Skeletal muscle satellite cell (primary cell): ENCODE results near the gene MED8.

Source experiments
- H3K27me3 ChIP-seq: 2 replicates; pipeline ENCODE4 v1.7.0; 2013; ENCODE audit warnings: low read length; ENCODE audit not compliant: control insufficient read depth, insufficient read depth
- H3K36me3 ChIP-seq: 2 replicates; pipeline ENCODE4 v1.7.0; 2013; ENCODE audit warnings: mild to moderate bottlenecking, control low read depth, low read length; ENCODE audit not compliant: insufficient read depth
- H3K4me1 ChIP-seq: 2 replicates; pipeline ENCODE4 v1.7.0; 2013; ENCODE audit warnings: low read length; ENCODE audit not compliant: control insufficient read depth, insufficient read depth
- H3K4me2 ChIP-seq: 2 replicates; pipeline ENCODE4 v1.7.0; 2013; ENCODE audit warnings: mild to moderate bottlenecking, low read length
- H3K4me3 ChIP-seq: 2 replicates; pipeline ENCODE4 v1.7.0; 2013; ENCODE audit warnings: low read length
- H3K9ac ChIP-seq: 2 replicates; pipeline ENCODE4 v1.7.0; 2013; ENCODE audit warnings: mild to moderate bottlenecking, low read depth, low read length, moderate library complexity
- H3K9me3 ChIP-seq: replicated peaks from 2 replicates; pipeline ENCODE4 v1.7.0; 2013; ENCODE audit warnings: mild to moderate bottlenecking, control low read depth, low read length

The MED8 gene

GRCh38 chr1:43338001-43338400 is 51.6 kb downstream of the MED8 start:
- Histone ChIP-seq H3K4me2 (no peak overlapping the region), H3K4me3 (no peak overlapping the region), H3K9ac (no peak overlapping the region)

GRCh38 chr1:43337588-43337987 is 52.0 kb downstream of the MED8 start, which contains the start of gene MPL:
TSS of gene MPL (plus strand) at chr1:43337818. CDS start at chr1:43337849, 31 bp downstream.
- Histone ChIP-seq H3K4me1 (no peaks in the 10 kb centered on the region), H3K4me3 (no peak within 1 kb of the TSS), H3K9me3 (no peaks in the 10 kb centered on the region), H3K27me3 (peaks cover 31% of the 10 kb centered on the region), H3K9ac (no peak within 1 kb of the TSS), H3K4me2 (no peak within 1 kb of the TSS), H3K36me3 (no peaks in the 10 kb centered on the region)

More at GRCh38 chr1:43338001-43338400, 51.6 kb downstream of the MED8 start:
- Histone ChIP-seq H3K9me3 (no peaks in the 10 kb centered on the region), H3K4me1 (no peaks in the 10 kb centered on the region), H3K27me3 (peaks cover 31% of the 10 kb centered on the region), H3K36me3 (no peaks in the 10 kb centered on the region)

DNA sequence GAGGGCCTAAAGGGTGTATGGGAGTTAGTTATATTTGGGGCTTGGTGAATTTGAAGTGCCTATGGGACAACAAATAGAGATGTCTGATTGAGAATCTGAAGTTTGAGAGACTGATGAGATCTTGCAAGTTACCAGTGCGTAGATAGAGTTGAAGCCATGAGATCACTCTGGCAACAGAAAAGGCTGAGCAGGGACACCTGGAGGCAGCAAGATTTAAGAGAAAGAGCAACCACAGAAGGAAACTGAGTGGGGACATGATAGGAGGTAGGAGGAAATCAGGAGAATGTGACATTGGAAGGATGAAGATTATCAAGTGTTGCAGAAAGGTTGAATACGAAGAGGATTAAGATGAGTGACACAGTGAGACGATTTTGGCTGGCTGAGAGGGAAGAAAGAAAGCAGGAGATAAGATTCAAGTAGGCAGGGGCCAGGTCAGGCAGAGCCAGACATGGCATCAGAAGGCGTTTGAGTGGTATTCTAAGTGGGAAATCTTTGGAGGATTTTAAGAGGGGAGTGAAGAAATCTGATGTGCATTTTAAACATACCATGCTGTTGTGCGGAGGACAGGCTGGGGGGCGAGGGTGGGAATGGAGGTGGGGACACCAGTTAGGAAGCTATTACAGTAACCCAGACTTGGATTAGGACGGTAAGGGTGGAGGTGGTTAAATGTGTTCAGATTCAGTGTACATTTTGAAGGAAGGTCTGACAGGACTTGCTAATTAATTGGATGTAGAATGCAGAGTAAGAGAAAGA is 55.0 kb downstream of the MED8 start:
- peaks cover 11% of the 10 kb centered on the region for H3K4me1 ChIP-seq
- no peak overlapping the region for H3K4me3 ChIP-seq
- H3K9me3 ChIP-seq = no peaks in the 10 kb centered on the region
- H3K36me3 ChIP-seq = no peaks in the 10 kb centered on the region
- no peak overlapping the region for H3K9ac ChIP-seq
- no peak overlapping the region for H3K4me2 ChIP-seq
- H3K27me3 ChIP-seq = peaks cover 18% of the 10 kb centered on the region
